ENCODE results near the gene MLEC.
"Not testable (repeated sequence)": the region's sequence is repeated elsewhere in the genome, so short reads cannot be mapped to it uniquely, and the experiment has no call there.

MLEC gene

GRCh38 chr12:120661432-120661831, 25.5 kb upstream of the MLEC start:
- no peak for DNase-seq (ENCODE audit: insufficient read length, low spot score)

GRCh38 chr12:120662879-120663278, 24.1 kb upstream of the MLEC start:
- FAIRE-seq (no peak), DNase-seq (ENCODE audit: insufficient read length, low spot score) (no peak)

More at GRCh38 chr12:120661432-120661831, 25.5 kb upstream of the MLEC start:
- no peak for FAIRE-seq

GRCh38 chr12:120663741-120664140, 23.2 kb upstream of the MLEC start:
- no peak for FAIRE-seq

GRCh38 chr12:120666571-120667390, 20.2 kb upstream of the MLEC start:
- no peak for DNase-seq (ENCODE audit: insufficient read length, low spot score)
- no peak for FAIRE-seq

More at GRCh38 chr12:120663741-120664140, 23.2 kb upstream of the MLEC start:
- no peak for DNase-seq (ENCODE audit: insufficient read length, low spot score)

- FAIRE-seq (no peak), DNase-seq (ENCODE audit: insufficient read length, low spot score) (no peak)
These were observed 18.7 kb upstream of the MLEC start for GRCh38 chr12:120668091-120668867.

GRCh38 chr12:120668868-120669840, 17.8 kb upstream of the MLEC start:
- FAIRE-seq (no peak), DNase-seq (ENCODE audit: insufficient read length, low spot score) (no peak)

- DNase-seq (ENCODE audit: insufficient read length, low spot score); FAIRE-seq: not testable (repeated sequence)
These were observed 16.7 kb upstream of the MLEC start for GRCh38 chr12:120670237-120670636.

GRCh38 chr12:120670667-120671066, 16.3 kb upstream of the MLEC start:
- FAIRE-seq, result no peak
- no peak for DNase-seq (ENCODE audit: insufficient read length, low spot score)

GRCh38 chr12:120674097-120674636, 12.8 kb upstream of the MLEC start:
- FAIRE-seq, result no peak
- no peak for DNase-seq (ENCODE audit: insufficient read length, low spot score)

GRCh38 chr12:120677765-120678473, 9.0 kb upstream of the MLEC start:
- no peak for FAIRE-seq
- DNase-seq (ENCODE audit: insufficient read length, low spot score), result no peak

GRCh38 chr12:120678572-120678971, 8.4 kb upstream of the MLEC start:
- FAIRE-seq, result no peak

GRCh38 chr12:120680165-120680738, 6.7 kb upstream of the MLEC start:
- DNase-seq (ENCODE audit: insufficient read length, low spot score) (no peak), FAIRE-seq (no peak)

More at GRCh38 chr12:120678572-120678971, 8.4 kb upstream of the MLEC start:
- no peak for DNase-seq (ENCODE audit: insufficient read length, low spot score)

GRCh38 chr12:120684523-120684932, 2.4 kb upstream of the MLEC start:
- DNase-seq (ENCODE audit: insufficient read length, low spot score), result no peak
- FAIRE-seq, result no peak

- DNase-seq (ENCODE audit: insufficient read length, low spot score), result no peak
- FAIRE-seq, result no peak
These were observed 1.4 kb upstream of the MLEC start for GRCh38 chr12:120685522-120685921.

GRCh38 chr12:120686151-120686689, 729 bp upstream of the MLEC start:
- FAIRE-seq (peak; percentile 90), DNase-seq (ENCODE audit: insufficient read length, low spot score) (peak; percentile 96)

- DNase-seq (ENCODE audit: insufficient read length, low spot score), result no peak
- FAIRE-seq, result no peak
These were observed 785 bp downstream of the MLEC start for GRCh38 chr12:120687578-120688289.

- DNase-seq (ENCODE audit: insufficient read length, low spot score) (no peak), FAIRE-seq (no peak)
These were observed 1.6 kb downstream of the MLEC start for GRCh38 chr12:120688527-120689071.

Measured in HTR-8/SVneo (cell line).